ENCODE results near the gene GM2A.
"Not testable (repeated sequence)": the region's sequence is repeated elsewhere in the genome, so short reads cannot be mapped to it uniquely, and the experiment has no call there.

The GM2A gene

GRCh38 chr5:151228986-151229385 lies 24.0 kb upstream of the GM2A start:
- no peak for DNase-seq (ENCODE audit: low read depth in 2 of 2)

GRCh38 chr5:151230048-151230680 lies 22.8 kb upstream of the GM2A start:
- DNase-seq (ENCODE audit: low read depth in 2 of 2): no peak

- no peak for DNase-seq (ENCODE audit: low read depth in 2 of 2)
These were observed 21.6 kb upstream of the GM2A start for GRCh38 chr5:151231359-151231758.

- no peak for DNase-seq (ENCODE audit: low read depth in 2 of 2)
These were observed 19.3 kb upstream of the GM2A start for GRCh38 chr5:151233616-151234085.

- DNase-seq (ENCODE audit: low read depth in 2 of 2): no peak
These were observed 18.3 kb upstream of the GM2A start for GRCh38 chr5:151234476-151235238.

GRCh38 chr5:151235239-151235571 lies 17.8 kb upstream of the GM2A start:
- not testable (repeated sequence) for DNase-seq (ENCODE audit: low read depth in 2 of 2)

GRCh38 chr5:151236888-151237287 lies 16.1 kb upstream of the GM2A start:
- DNase-seq (ENCODE audit: low read depth in 2 of 2): no peak

GRCh38 chr5:151237685-151238084 lies 15.3 kb upstream of the GM2A start:
- DNase-seq (ENCODE audit: low read depth in 2 of 2): no peak

- no peak for DNase-seq (ENCODE audit: low read depth in 2 of 2)
These were observed 14.7 kb upstream of the GM2A start for GRCh38 chr5:151238303-151238741.

- peak in 1 of 2 experiments; percentile 63 for DNase-seq (ENCODE audit: low read depth in 2 of 2)
These were observed 13.6 kb upstream of the GM2A start for GRCh38 chr5:151239237-151239861.

GRCh38 chr5:151240268-151240835 lies 12.6 kb upstream of the GM2A start:
- DNase-seq (ENCODE audit: low read depth in 2 of 2): not testable (repeated sequence)

GRCh38 chr5:151240924-151241635 lies 11.9 kb upstream of the GM2A start:
- DNase-seq (ENCODE audit: low read depth in 2 of 2): no peak

- no peak for DNase-seq (ENCODE audit: low read depth in 2 of 2)
These were observed 9.9 kb upstream of the GM2A start for GRCh38 chr5:151243127-151243526.

GRCh38 chr5:151243564-151243963 lies 9.4 kb upstream of the GM2A start:
- no peak for DNase-seq (ENCODE audit: low read depth in 2 of 2)

GRCh38 chr5:151244206-151244605 lies 8.8 kb upstream of the GM2A start:
- DNase-seq (ENCODE audit: low read depth in 2 of 2): no peak

GRCh38 chr5:151245680-151246219 lies 7.2 kb upstream of the GM2A start:
- DNase-seq (ENCODE audit: low read depth in 2 of 2): no peak

- DNase-seq (ENCODE audit: low read depth in 2 of 2): no peak
These were observed 4.3 kb upstream of the GM2A start for GRCh38 chr5:151248651-151249050.

- DNase-seq (ENCODE audit: low read depth in 2 of 2): no peak
These were observed 3.7 kb upstream of the GM2A start for GRCh38 chr5:151249281-151249680.

GRCh38 chr5:151250346-151251000 lies 2.5 kb upstream of the GM2A start:
- no peak for DNase-seq (ENCODE audit: low read depth in 2 of 2)

- no peak for DNase-seq (ENCODE audit: low read depth in 2 of 2)
These were observed 1.9 kb upstream of the GM2A start for GRCh38 chr5:151251001-151251551.

GRCh38 chr5:151251621-151252020 lies 1.4 kb upstream of the GM2A start:
- DNase-seq (ENCODE audit: low read depth in 2 of 2): no peak
